Ishikawa (cell line): ENCODE results near the gene RIPOR2.

Source experiments
- TAF1 ChIP-seq: IDR thresholded peaks from 2 replicates; pipeline ENCODE4 v1.6.1; 2012; ENCODE audit warnings: low read depth, mild to moderate bottlenecking
- TCF12 ChIP-seq: IDR thresholded peaks from 2 replicates; pipeline ENCODE4 v1.6.1; 2012; ENCODE audit warnings: low read depth

- TF ChIP-seq TCF12 (no peak), TAF1 (no peak)
These were observed 84.7 kb downstream of the RIPOR2 start for GRCh38 chr6:24851086-24851485.
